Activated naive CD4-positive, alpha-beta T cell treated with anti-CD3 and anti-CD28 coated beads, Interleukin-2, amount 50 U/mL, for 24 hours (primary cell): Measurements from ENCODE around the gene CD34.

Experiments
- H3K27ac Mint-ChIP-seq: one replicate; pipeline ENCODE4 v1.8.0; 2021; ENCODE audit warnings: mild to moderate bottlenecking, mixed read lengths
- H3K27me3 Mint-ChIP-seq: one replicate; pipeline ENCODE4 v1.8.0; 2021; ENCODE audit warnings: mixed read lengths
- H3K36me3 Mint-ChIP-seq: one replicate; pipeline ENCODE4 v1.8.0; 2021; ENCODE audit warnings: mixed read lengths
- H3K4me1 Mint-ChIP-seq: one replicate; pipeline ENCODE4 v1.8.0; 2021; ENCODE audit warnings: mixed read lengths
- H3K4me3 Mint-ChIP-seq: one replicate; pipeline ENCODE4 v1.8.0; 2021; ENCODE audit warnings: mild to moderate bottlenecking, mixed read lengths
- H3K9me3 Mint-ChIP-seq: one replicate; pipeline ENCODE4 v1.8.0; 2021; ENCODE audit warnings: mixed read lengths

Gene CD34

DNA sequence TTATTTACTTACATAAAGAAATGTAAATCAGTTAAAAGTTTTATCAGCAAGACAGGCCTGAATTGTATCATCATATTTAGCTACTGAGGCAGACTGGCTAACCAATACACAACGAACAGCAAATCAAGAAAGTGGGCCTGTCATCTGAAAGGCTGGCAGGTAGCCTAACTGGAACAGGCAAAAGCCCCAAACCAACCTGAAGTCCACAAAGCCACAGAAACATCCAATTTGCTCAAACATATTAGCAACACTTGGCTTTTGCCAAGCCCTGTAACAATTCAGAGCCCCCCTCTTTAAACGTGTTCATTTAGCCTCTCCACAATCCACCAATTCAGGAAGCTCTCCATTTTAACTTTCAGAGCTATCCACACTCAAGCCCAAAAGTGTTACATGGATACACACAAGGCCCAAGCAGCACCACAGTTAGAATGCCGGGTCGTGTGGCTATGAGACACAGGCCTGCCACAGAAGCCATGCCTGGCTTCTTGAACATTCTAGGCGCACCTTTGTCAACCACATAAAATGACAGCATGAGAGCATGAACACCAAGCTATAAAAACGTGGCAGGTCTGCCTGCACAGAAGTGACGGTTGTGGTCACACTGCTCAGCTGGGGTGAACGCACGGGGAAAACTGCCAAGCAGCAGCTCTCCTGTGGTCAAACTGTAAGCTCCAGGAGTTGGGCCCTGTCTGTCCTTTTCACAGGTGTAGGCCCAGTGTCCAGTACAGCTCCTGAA, 49.3 kb downstream of the CD34 start:
- H3K4me1 Mint-ChIP-seq = peaks cover 10% of the 10 kb centered on the region
- H3K4me3 Mint-ChIP-seq = peak overlapping the region; percentile 46
- no peaks in the 10 kb centered on the region for H3K27me3 Mint-ChIP-seq
- peak overlapping the region; percentile 95 for H3K27ac Mint-ChIP-seq
- H3K36me3 Mint-ChIP-seq = peaks cover 14% of the 10 kb centered on the region
- H3K9me3 Mint-ChIP-seq = no peaks in the 10 kb centered on the region

DNA sequence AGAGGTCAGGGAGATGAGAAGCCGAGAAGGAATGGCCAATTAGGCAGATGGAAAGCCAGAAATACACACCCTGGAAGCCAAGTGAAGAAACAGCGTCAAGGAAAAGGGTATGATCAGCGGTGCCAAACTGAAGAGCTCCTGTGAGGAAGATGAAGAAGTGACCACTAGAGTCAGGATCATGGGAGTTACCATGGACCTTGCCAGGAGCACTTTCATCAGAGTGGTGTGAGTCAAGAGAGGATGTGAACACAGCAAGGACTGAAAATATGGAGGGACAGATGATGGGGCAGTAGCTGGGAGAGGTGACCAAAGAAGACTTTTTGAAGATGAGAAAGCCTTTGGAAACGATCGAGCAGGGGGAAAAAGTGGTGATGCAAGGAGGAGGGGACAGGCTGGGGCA, 50.4 kb downstream of the CD34 start:
- Mint-ChIP-seq H3K36me3 (peaks cover 14% of the 10 kb centered on the region), H3K9me3 (no peaks in the 10 kb centered on the region)

DNA sequence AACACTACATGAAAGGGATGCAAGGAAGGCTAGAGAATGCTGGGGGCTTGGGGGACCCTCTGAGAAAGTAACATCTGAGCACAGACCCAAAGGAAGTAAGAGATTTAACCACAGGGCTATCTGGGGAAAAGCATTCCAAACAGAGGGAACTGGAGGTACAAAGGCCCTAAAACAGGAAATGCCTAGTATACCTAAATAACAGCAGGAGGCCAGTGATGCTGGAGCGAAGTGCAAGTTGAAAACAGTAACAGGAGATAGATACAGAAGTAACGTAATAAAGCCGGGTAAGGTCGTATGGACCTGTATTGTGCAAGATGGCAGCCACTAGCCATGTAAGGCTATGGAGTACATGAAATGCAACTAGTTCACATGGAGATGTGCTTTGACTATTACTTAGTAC, 52.1 kb downstream of the CD34 start:
- no peak overlapping the region for H3K4me3 Mint-ChIP-seq
- H3K4me1 Mint-ChIP-seq = peaks cover 32% of the 10 kb centered on the region
- H3K9me3 Mint-ChIP-seq = no peaks in the 10 kb centered on the region
- no peaks in the 10 kb centered on the region for H3K27me3 Mint-ChIP-seq
- no peak overlapping the region for H3K27ac Mint-ChIP-seq
- peaks cover 12% of the 10 kb centered on the region for H3K36me3 Mint-ChIP-seq

More for the DNA sequence above, 50.4 kb downstream of the CD34 start:
- Mint-ChIP-seq H3K4me1 (peaks cover 20% of the 10 kb centered on the region), H3K4me3 (no peak overlapping the region), H3K27ac (no peak overlapping the region), H3K27me3 (no peaks in the 10 kb centered on the region)

DNA sequence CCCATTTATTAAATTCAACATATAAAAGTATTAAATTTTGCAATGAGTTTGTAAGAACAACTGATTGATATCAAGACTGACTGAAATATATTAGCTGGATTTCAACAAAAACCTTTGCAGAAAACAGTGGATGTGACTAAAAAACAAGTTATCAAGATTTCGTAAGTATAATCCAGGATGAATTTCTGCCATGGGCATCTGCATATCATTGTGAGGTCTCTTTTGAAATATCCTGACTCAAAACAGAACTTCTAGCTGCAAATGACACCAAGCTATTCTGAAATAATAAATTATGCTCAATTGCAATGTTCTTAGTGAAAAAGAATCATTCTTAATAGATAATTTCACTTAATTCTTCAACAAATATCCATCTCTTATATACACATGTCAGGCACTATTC, 52.6 kb downstream of the CD34 start:
- peaks cover 37% of the 10 kb centered on the region for H3K4me1 Mint-ChIP-seq
- H3K36me3 Mint-ChIP-seq = peaks cover 12% of the 10 kb centered on the region

DNA sequence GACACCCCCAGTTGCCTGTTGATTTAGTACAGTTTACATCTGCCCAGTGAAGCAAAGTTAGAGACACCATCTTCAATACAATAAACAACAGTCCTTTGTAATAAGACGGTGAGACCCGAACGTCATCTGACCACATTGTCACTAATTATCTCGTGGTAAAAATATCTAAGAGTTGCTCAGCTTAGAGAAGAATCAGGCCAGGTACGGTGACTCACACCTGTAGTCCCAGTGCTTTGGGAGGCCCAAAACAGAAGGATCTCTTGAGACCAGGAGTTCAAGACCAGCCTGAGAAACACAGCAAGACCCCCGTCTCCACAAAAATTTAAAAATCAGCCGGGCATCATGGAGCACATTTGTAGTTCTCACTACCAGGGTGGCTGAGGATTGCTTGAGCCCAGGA, 53.5 kb downstream of the CD34 start:
- H3K27me3 Mint-ChIP-seq = no peaks in the 10 kb centered on the region
- H3K4me3 Mint-ChIP-seq = no peak overlapping the region
- H3K27ac Mint-ChIP-seq = no peak overlapping the region
- peaks cover 45% of the 10 kb centered on the region for H3K4me1 Mint-ChIP-seq
- peaks cover 6% of the 10 kb centered on the region for H3K36me3 Mint-ChIP-seq
- H3K9me3 Mint-ChIP-seq = no peaks in the 10 kb centered on the region

More for the DNA sequence above, 52.6 kb downstream of the CD34 start:
- Mint-ChIP-seq H3K4me3 (no peak overlapping the region), H3K27me3 (no peaks in the 10 kb centered on the region), H3K27ac (no peak overlapping the region), H3K9me3 (no peaks in the 10 kb centered on the region)

DNA sequence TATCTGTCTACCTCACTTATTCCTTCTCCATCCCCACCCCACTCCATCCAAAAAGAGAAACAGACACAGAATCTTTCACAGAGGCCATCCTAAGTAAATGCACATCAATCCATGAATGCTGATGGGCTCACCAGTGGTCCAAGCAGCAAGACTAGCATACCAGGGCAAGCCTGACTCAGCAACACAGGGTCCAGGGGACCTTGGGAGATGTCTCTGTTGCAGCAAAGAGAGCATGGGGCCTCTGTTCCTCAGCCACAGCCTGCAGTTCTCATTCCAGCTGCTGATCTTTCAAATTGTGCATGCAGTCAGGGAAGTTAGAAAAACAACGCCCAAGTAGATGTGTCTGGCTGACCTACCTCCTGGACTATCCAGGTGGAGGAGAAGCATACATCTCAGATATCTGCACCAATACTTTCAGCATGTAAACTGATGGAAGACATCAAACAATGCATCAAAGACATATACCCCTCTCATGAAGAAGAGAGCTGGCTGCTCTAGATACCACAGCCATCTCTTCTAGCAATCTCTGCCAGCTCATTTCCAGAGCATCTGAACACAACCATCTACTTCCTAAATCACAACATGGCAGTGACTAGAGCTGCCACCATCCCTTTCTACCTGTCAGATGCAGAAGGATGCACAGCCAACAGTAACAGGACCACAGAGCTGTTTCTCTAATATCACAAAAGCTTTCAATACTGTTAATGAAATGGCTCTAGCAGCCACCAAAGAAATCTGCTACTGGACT, 54.5 kb downstream of the CD34 start:
- Mint-ChIP-seq H3K36me3 (peaks cover 8% of the 10 kb centered on the region), H3K27ac (peak overlapping the region; percentile 61), H3K9me3 (no peaks in the 10 kb centered on the region), H3K4me3 (peak overlapping the region; percentile 15), H3K4me1 (peaks cover 55% of the 10 kb centered on the region), H3K27me3 (no peaks in the 10 kb centered on the region)

DNA sequence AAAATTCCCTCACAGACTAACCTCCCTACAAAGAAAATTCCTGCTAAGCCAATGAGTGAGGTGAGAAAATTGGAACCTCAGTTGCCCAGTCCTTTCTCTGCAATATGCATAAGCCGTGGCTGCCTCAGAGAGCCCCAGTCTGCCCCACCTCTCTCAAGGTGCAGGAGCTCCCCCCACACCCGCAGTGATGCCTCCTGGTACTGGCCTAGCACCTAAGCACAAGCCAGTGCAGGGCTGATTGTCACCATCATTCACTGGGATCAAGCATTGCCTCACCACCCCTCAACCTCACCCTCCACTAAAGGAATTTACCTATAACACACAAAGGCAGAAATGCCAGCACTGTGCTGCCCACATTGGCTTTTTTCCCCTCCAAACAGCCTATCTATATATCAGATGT, 56.9 kb downstream of the CD34 start:
- Mint-ChIP-seq H3K4me1 (peaks cover 80% of the 10 kb centered on the region), H3K4me3 (no peak overlapping the region), H3K27ac (no peak overlapping the region), H3K36me3 (peaks cover 15% of the 10 kb centered on the region), H3K27me3 (no peaks in the 10 kb centered on the region), H3K9me3 (no peaks in the 10 kb centered on the region)

DNA sequence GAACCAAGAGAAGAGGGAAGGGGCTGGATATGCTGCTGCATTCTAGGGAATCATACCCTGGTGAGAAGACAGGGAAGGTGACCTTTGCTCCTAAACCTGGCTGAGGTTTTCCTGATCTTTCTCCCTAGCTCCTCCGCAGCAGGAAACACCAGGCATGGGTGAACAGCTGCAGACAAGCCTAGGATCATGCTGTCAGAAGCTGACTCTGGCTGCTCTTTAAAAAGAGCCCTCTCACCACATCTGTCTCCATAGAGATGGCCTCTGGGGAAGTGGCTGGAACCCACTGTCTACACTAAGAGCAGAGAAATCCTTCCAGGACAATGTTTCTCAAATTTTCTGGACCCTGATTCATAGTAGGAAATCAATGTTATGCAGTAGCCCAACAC, 57.6 kb downstream of the CD34 start:
- Mint-ChIP-seq H3K4me3 (no peak overlapping the region), H3K27ac (peak overlapping the region; percentile 1), H3K4me1 (peaks cover 86% of the 10 kb centered on the region), H3K36me3 (peaks cover 16% of the 10 kb centered on the region), H3K9me3 (no peaks in the 10 kb centered on the region), H3K27me3 (no peaks in the 10 kb centered on the region)

DNA sequence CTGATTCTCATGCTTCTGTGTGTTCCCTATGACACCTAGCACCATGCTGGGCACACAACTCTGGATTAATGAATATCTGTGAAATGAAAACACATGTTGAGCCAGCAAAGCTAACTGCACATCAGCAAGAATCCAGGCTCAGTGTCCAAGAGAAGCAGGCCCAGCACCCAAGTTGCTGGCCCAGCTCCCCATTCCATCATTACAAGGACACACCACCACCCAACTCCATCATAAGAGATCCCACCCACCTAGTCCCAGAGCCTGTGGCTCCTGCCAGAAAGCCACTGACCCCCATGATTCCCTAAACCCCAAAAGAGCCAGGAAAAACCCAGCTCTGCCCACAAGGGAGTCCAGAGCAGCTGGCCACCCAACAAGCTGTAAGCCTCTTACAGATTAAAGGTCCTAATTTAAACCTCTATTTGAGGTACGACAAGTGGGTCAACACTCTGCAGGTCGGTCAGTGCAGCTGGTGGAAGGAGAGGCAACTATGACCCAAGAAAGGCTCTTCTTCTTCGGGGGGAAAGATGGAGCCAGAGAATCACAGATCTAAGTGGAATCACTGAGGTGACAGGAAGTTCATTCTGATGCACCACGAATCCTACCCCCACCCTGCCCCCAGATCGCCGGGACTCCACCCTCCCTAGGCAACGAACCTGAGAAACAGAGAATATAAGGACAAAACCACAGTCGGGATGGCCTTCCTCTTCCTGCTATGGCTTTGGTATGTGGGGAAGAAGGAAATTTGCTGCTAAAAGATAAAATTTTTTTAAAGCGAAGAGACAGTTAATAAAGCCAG, 58.2 kb downstream of the CD34 start:
- Mint-ChIP-seq H3K9me3 (no peaks in the 10 kb centered on the region), H3K36me3 (peaks cover 16% of the 10 kb centered on the region), H3K27ac (peak overlapping the region; percentile 85), H3K4me3 (peak overlapping the region; percentile 58), H3K4me1 (peaks cover 92% of the 10 kb centered on the region), H3K27me3 (no peaks in the 10 kb centered on the region)

DNA sequence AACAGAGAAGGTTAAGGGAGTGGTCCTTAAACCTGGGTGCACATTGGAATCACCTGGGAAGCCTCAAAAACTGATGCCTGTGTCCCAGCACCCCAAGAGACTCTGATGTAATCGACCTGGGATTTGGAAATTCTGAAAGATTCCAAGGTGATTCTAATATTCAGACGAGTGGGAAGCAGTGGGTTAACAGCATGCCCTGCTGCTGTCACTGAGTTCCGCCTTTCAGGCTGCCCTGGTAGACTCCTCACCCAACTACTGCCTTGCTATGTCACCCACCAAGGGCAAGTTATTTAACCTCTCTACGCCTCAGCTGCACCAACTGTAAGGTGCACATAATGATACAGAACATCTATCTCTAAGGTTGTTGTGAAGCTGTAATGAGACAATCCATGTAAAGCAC, 59.2 kb downstream of the CD34 start:
- no peaks in the 10 kb centered on the region for H3K9me3 Mint-ChIP-seq
- H3K27ac Mint-ChIP-seq = peak overlapping the region; percentile 43
- H3K36me3 Mint-ChIP-seq = peaks cover 15% of the 10 kb centered on the region
- H3K4me3 Mint-ChIP-seq = no peak overlapping the region
- H3K27me3 Mint-ChIP-seq = no peaks in the 10 kb centered on the region
- peaks cover 91% of the 10 kb centered on the region for H3K4me1 Mint-ChIP-seq

DNA sequence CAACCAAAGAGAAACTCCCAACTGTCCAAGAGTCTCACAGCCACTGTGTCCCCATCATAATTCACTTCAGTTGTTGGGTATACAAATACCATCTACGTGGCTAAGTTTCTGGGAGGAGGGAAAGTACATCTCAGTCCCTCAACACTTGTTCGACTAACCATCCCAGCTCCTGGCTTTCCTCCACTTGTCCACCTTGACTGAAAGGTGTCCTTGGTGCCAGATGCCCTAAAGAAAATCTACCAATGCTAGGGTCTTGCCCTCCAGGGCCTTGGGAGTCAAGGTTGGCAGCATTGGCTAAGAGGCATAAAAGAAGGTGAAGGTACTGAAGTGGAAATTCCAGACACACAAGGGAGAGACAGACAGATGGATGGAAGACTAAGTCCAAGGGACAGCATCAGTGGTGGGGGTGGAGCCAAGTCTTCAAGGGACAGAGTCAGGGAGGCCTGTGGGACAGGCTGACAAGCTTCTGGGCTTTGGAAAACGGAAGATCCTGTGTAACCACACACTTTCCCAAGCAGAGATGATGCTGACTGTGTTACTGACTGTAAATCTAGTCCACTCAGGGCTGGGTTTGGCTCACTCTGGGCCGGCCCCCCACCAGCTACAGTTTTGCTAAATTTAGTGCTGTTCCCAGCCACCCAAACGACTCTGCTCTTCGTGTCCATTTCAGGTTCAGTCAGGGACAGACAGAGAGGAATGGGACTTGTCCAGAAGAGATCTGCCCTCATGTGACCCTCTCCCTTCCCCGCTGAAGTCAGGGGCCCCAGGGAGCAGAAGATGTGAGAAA, 60.1 kb downstream of the CD34 start:
- no peaks in the 10 kb centered on the region for H3K27me3 Mint-ChIP-seq
- peak overlapping the region; percentile 30 for H3K4me3 Mint-ChIP-seq
- H3K27ac Mint-ChIP-seq = peak overlapping the region; percentile 95
- peaks cover 10% of the 10 kb centered on the region for H3K36me3 Mint-ChIP-seq
- H3K4me1 Mint-ChIP-seq = peaks cover 91% of the 10 kb centered on the region
- H3K9me3 Mint-ChIP-seq = no peaks in the 10 kb centered on the region

DNA sequence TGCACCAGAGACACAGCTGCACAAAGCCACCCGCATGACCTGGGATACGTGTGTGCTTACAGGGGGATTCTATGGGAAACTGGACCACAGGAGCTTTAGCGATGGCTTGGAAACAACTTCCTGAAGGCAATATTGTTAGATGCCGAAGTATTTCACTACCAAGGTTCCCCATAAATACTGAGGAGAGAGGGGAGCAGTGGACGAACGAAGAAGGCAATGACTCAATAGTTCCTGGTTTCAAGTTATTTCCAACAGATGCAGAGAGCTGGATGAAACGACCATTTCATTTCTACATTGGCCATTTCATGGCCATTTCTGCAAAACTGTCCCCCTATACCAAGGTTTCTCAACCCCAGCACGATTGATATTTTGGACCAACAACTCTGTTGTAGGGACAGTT, 61.3 kb downstream of the CD34 start:
- peaks cover 95% of the 10 kb centered on the region for H3K4me1 Mint-ChIP-seq
- no peak overlapping the region for H3K27ac Mint-ChIP-seq
- H3K9me3 Mint-ChIP-seq = no peaks in the 10 kb centered on the region
- H3K36me3 Mint-ChIP-seq = peaks cover 10% of the 10 kb centered on the region
- H3K27me3 Mint-ChIP-seq = no peaks in the 10 kb centered on the region
- no peak overlapping the region for H3K4me3 Mint-ChIP-seq

DNA sequence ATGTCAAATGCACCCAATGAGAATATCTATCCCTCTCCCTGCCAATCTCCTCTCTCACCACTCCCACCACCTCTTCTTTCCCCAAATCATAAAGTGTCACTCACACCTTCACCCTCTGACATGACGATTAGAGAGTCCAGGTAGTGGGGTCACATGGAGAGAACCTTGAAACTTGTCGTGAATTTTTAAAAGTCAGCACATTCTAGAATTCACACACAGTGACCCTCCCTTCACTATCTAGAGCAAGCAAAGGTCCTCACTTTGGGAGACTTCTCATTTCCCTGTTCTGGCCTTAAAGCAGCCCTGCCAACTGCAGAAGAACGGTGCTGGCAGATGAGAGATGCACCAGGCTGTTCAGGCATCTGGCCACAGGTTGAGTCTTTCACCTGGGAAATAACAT, 61.9 kb downstream of the CD34 start:
- Mint-ChIP-seq H3K27me3 (no peaks in the 10 kb centered on the region), H3K4me3 (peak overlapping the region; percentile 64), H3K36me3 (peaks cover 10% of the 10 kb centered on the region), H3K27ac (peak overlapping the region; percentile 61), H3K4me1 (peaks cover 97% of the 10 kb centered on the region), H3K9me3 (no peaks in the 10 kb centered on the region)

DNA sequence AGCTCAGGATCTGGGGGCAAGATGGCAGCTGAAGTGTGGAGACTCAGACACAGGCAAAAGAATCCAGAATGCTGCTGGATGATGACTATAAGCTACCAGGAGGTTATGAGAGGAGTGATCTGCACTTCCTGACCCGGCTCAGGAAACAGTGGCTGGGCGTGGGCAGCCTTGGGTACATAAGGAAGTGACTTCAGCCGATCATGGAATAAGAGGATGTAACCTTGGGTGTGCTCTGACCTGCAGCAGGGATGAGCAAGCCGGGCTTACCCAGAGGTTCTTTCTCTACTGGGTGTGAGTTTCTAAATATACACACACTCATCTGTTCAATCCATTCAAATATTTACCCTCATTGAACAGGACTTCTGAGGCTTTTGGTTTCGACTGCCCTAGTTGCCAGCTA, 62.7 kb downstream of the CD34 start:
- Mint-ChIP-seq H3K9me3 (no peaks in the 10 kb centered on the region), H3K36me3 (peaks cover 10% of the 10 kb centered on the region), H3K4me1 (peaks cover 97% of the 10 kb centered on the region), H3K27me3 (no peaks in the 10 kb centered on the region), H3K27ac (peak overlapping the region; percentile 94), H3K4me3 (peak overlapping the region; percentile 6)

DNA sequence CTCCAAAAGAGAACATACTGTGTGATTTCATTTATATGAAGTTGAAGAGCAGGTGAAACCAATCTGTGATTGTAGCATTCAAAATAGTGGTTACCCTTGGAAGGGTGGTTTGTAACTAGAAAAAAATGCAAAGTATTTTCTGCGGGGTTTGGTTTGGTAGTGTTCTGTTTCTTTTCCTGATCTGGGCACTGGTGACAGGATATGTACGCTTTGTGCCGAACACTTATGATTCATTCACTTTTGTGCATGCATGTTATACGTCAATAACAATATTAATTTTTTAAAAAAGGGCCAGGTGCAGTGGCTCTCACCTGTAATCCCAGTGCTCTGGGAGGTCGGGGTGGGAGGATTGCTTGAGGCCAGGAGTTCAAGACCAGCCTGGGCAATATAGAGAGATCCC, 63.8 kb downstream of the CD34 start:
- no peaks in the 10 kb centered on the region for H3K27me3 Mint-ChIP-seq
- H3K4me3 Mint-ChIP-seq = no peak overlapping the region
- H3K27ac Mint-ChIP-seq = no peak overlapping the region
- peaks cover 8% of the 10 kb centered on the region for H3K36me3 Mint-ChIP-seq
- peaks cover 95% of the 10 kb centered on the region for H3K4me1 Mint-ChIP-seq
- H3K9me3 Mint-ChIP-seq = no peaks in the 10 kb centered on the region
